Superior temporal gyrus (tissue), 1 donor: Measurements from ENCODE around the gene ZNF619.

Source experiments
- DNase-seq: peaks from one replicate; pipeline ENCODE4 v3.0.0-alpha.2; 2016; ENCODE audit errors: extremely low spot score

Gene ZNF619

DNA sequence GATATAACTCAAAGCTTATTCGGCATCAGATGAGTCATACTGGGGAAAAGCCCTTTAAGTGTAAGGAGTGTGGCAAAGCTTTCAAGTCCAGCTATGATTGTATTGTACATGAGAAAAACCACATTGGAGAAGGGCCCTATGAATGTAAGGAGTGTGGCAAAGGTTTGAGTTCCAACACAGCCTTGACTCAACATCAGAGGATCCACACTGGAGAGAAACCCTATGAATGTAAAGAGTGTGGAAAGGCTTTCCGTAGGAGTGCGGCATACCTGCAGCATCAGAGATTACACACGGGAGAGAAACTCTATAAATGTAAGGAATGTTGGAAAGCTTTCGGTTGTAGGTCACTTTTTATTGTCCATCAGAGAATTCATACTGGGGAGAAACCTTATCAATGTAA is 55.3 kb downstream of the ZNF619 start:
- no peak for DNase-seq

DNA sequence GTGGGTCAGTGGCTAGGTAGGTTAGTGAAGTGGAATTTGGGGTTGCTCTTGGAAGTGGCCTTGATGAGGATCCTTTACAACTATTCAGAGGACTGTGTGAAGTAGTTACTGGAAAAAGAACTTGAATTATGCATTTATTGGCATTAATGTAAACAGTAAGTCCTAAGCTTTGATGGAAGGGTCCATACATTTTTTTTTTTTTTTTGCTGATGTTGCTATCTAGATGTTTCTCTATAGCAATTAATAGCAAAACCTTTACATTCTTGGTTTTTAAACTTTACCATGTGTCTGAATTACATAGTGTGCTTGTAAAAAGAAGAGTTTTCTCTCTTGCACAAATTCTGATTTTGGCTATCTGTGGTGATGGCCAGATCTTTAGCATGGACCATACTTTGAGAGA is 57.4 kb downstream of the ZNF619 start:
- no peak for DNase-seq
